A549 (cell line): ENCODE results near the gene PLAC1. TPM values are rescaled to one million over a fixed set of nuclear protein-coding genes. Genes with fewer than 3 reads are reported as not detected.

Experiments used
- ATAC-seq, 2 experiments: fragments of 200-7000 bp in 1 of 2; fragments of >200 bp in 1 of 2; cut with Nextera tagmentation in 1 of 2; cut with Tn5 transposase in 1 of 2; 3 replicates each; pipeline versions ENCODE4 v1.8.0 to v1.9.1; 2018 to 2020; ENCODE audit warnings: mild to moderate bottlenecking in 1 of 2, moderate library complexity in 1 of 2
- CTCF ChIA-PET: fragments of 300-600 bp; sonication (Branson Sonifier 250); formaldehyde crosslinking; extraction: SDS; loops from one replicate; lab custom pipeline; 2021; ENCODE audit warnings: antibody characterized with exemption, inconsistent platforms; lab: Yijun Ruan, JAX
- POLR2A ChIA-PET: fragments of 350-600 bp; formaldehyde crosslinking; extraction: SDS; loops from one replicate; lab custom pipeline; 2021; ENCODE audit warnings: antibody characterized with exemption, inconsistent platforms; lab: Yijun Ruan, JAX
- DNase-seq, 2 experiments: peaks; one replicate each; pipeline versions ENCODE4 v3.0.0 to v3.0.0-alpha.2; 2011 to 2016; ENCODE audit warnings: low read depth in 1 of 2, low spot score in 1 of 2
- FAIRE-seq: peaks from 2 replicates; lab custom pipeline; 2011; peaks lifted over from hg19 to GRCh38; lab: Jason Lieb, UNC
- H3K27ac ChIP-seq, 2 experiments: fragments of >200 bp; sonication (Bioruptor Twin); formaldehyde crosslinking; 3 replicates each; pipeline ENCODE4 v1.5.1; 2016 to 2017
- H3K4me1 ChIP-seq: fragments of >200 bp; sonication (Bioruptor Twin); formaldehyde crosslinking; 3 replicates; pipeline ENCODE4 v1.6.1; 2016
- H3K4me2 ChIP-seq: fragments of >200 bp; sonication (Bioruptor Twin); formaldehyde crosslinking; 3 replicates; pipeline ENCODE4 v1.6.1; 2016
- H3K4me3 ChIP-seq: fragments of >200 bp; sonication (Bioruptor Twin); formaldehyde crosslinking; 3 replicates; pipeline ENCODE4 v1.5.1; 2016
- H3K9me3 ChIP-seq: fragments of >200 bp; sonication (Bioruptor Twin); formaldehyde crosslinking; 3 replicates; pipeline ENCODE4 v1.6.1; 2016
- ATOH8 ChIP-seq: fragments of 250-450 bp; sonication (Bioruptor Pico); IDR thresholded peaks from 2 replicates; pipeline ENCODE4 v1.5.0; 2020; ENCODE audit warnings: low read depth, mild to moderate bottlenecking, moderate library complexity
- BHLHE40 ChIP-seq: IDR thresholded peaks from 2 replicates; pipeline ENCODE4 v1.6.1; 2012; ENCODE audit warnings: low read depth, low read length, inconsistent platforms
- CBX8 ChIP-seq: fragments of 200-600 bp; sonication (generic); IDR thresholded peaks from 2 replicates; pipeline ENCODE4 v1.6.1; 2016
- CEBPB ChIP-seq, 2 experiments: fragments of >200 bp in 1 of 2; sonication (Bioruptor Twin) in 1 of 2; formaldehyde crosslinking in 1 of 2; IDR thresholded peaks; 2 replicates each; pipeline ENCODE4 v1.6.1; 2012 to 2016
- CHD4 ChIP-seq: fragments of 200-600 bp; sonication (generic); IDR thresholded peaks from 2 replicates; pipeline ENCODE4 v1.6.1; 2016; ENCODE audit warnings: antibody characterized with exemption, mild to moderate bottlenecking, borderline replicate concordance
- ELK1 ChIP-seq: fragments of 150-350 bp; IDR thresholded peaks from 2 replicates; pipeline ENCODE4 v1.6.1; 2014; ENCODE audit warnings: low read depth, mild to moderate bottlenecking, low read length
- EP300 ChIP-seq, 2 experiments: fragments of >200 bp; sonication (Bioruptor Twin); formaldehyde crosslinking; IDR thresholded peaks; 2 replicates in 1 of 2; 3 replicates in 1 of 2; pipeline ENCODE4 v1.6.1; 2016 to 2017
- ESRRA ChIP-seq: fragments of 150-350 bp; IDR thresholded peaks from 2 replicates; pipeline ENCODE4 v1.6.1; 2014; ENCODE audit warnings: mild to moderate bottlenecking, low read length, borderline replicate concordance
- FOSL2 ChIP-seq, 2 experiments: fragments of 450-650 bp in 1 of 2; fragments of >200 bp in 1 of 2; sonication (Bioruptor Twin) in 1 of 2; formaldehyde crosslinking; IDR thresholded peaks; 2 replicates each; pipeline versions ENCODE4 v1.5.0 to v1.6.1; 2016 to 2020; ENCODE audit warnings: mild to moderate bottlenecking in 1 of 2, moderate library complexity in 1 of 2
- FOXS1 ChIP-seq: fragments of 250-450 bp; sonication (Bioruptor Pico); IDR thresholded peaks from 2 replicates; pipeline ENCODE4 v1.5.0; 2020; ENCODE audit warnings: mild to moderate bottlenecking, moderate library complexity
- GATA3 ChIP-seq: IDR thresholded peaks from 2 replicates; pipeline ENCODE4 v1.6.1; 2012; ENCODE audit warnings: borderline replicate concordance
- JUN ChIP-seq, 2 experiments: fragments of >200 bp; sonication (Bioruptor Twin); formaldehyde crosslinking; IDR thresholded peaks; 2 replicates in 1 of 2; 3 replicates in 1 of 2; pipeline ENCODE4 v1.6.1; 2016 to 2017
- JUNB ChIP-seq: fragments of >200 bp; sonication (Bioruptor Twin); formaldehyde crosslinking; IDR thresholded peaks from 2 replicates; pipeline ENCODE4 v1.6.1; 2016
- MAFK ChIP-seq: fragments of 450-650 bp; IDR thresholded peaks from 2 replicates; pipeline ENCODE4 v1.6.1; 2014; ENCODE audit not compliant: partially characterized antibody
- MAX ChIP-seq: IDR thresholded peaks from 2 replicates; pipeline ENCODE4 v1.6.1; 2012
- NFE2L2 ChIP-seq: fragments of 150-350 bp; conservative IDR thresholded peaks from 2 replicates; pipeline ENCODE4 v1.6.1; 2014; ENCODE audit warnings: low read length
- WGBS: methylation state at CpG from one replicate; pipeline ENCODE4 v1.1.6; 2017; ENCODE audit errors: missing lambda C conversion rate; 5-methylcytosine and 5-hydroxymethylcytosine counted together
- polyA plus RNA-seq, 4 experiments: library from polyadenylated mRNA; depleted of rRNA in 3 of 4; stranded (reverse); fragments of >200 nt; fragmentation: RNase III in 1 of 4; extraction: RNeasy Plus Mini Kit Qiagen cat#74134 plus additional on column Dnase treatment in 1 of 4; gene quantifications; 2 replicates in 3 of 4; 3 replicates in 1 of 4; pipeline ENCODE4 v1.2.3, GENCODE V29; 2011 to 2017
- TF ChIP-seq, protein P1 (sequence below): fragments of 250-450 bp; sonication (Bioruptor Pico); IDR thresholded peaks from 2 replicates; pipeline ENCODE4 v1.5.0; 2021; ENCODE audit warnings: mild to moderate bottlenecking, moderate library complexity, borderline replicate concordance
- TF ChIP-seq, protein P2 (sequence below): fragments of 450-650 bp; IDR thresholded peaks from 2 replicates; pipeline ENCODE4 v1.6.1; 2014; ENCODE audit warnings: antibody characterized with exemption

Gene PLAC1
- polyA plus RNA-seq, 2 of the 4 experiments (the other 2 are of a cell fraction): 0.79 to 2.6 TPM

GRCh38 chrX:134537179-134537955, 120.9 kb downstream of the PLAC1 start:
- POLR2A ChIA-PET: interaction anchor here (2.8 kb wide), 1 partner anchor 17 kb away, joined by 7 read pairs; no protein-coding TSS in a partner anchor
- FAIRE-seq (peak; percentile 99), ATAC-seq (peak; percentile 81 to 88), DNase-seq (peak; percentile 71 to 92)
- H3K9me3 ChIP-seq: no peaks in the 10 kb centered on the region
- WGBS: 27% methylated on average over 5 of the region's 5 CpGs
- CTCF ChIA-PET: interaction anchor here (1.3 to 1.6 kb wide), 2 partner anchors 11 to 212 kb away, joined by 3 to 6 read pairs; no protein-coding TSS in a partner anchor
- peak overlapping the region; percentile 95 to 99 for H3K27ac ChIP-seq
- H3K4me1 ChIP-seq: peaks cover 48% of the 10 kb centered on the region
- H3K4me3 ChIP-seq: no peak overlapping the region
- TF ChIP-seq JUNB: peak; percentile 28; the same call in 1 of the 2 replicates
- TF ChIP-seq, protein P1, sequence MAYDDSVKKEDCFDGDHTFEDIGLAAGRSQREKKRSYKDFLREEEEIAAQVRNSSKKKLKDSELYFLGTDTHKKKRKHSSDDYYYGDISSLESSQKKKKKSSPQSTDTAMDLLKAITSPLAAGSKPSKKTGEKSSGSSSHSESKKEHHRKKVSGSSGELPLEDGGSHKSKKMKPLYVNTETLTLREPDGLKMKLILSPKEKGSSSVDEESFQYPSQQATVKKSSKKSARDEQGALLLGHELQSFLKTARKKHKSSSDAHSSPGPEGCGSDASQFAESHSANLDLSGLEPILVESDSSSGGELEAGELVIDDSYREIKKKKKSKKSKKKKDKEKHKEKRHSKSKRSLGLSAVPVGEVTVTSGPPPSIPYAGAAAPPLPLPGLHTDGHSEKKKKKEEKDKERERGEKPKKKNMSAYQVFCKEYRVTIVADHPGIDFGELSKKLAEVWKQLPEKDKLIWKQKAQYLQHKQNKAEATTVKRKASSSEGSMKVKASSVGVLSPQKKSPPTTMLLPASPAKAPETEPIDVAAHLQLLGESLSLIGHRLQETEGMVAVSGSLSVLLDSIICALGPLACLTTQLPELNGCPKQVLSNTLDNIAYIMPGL (CRISPR knock-in tag): no peak
- TF ChIP-seq FOSL2 (IDR thresholded peaks at IDR 0.05): no peak
- TF ChIP-seq FOSL2 (CRISPR knock-in tag; IDR thresholded peaks at IDR 0.05): peak; percentile 40; the same call in 1 of the 2 replicates
- TF ChIP-seq MAFK: no peak
- peak; percentile 61; the same call in 1 of the 2 replicates for TF ChIP-seq GATA3
- TF ChIP-seq ESRRA: peak; percentile 31; the same call in 1 of the 2 replicates
- TF ChIP-seq CEBPB (IDR thresholded peaks at IDR 0.05): 0 out of 4 replicates have a peak, but pooled peaks of 1 of the 2 experiments have one; percentile 35
- TF ChIP-seq BHLHE40: no peak
- no peak for TF ChIP-seq NFE2L2
- TF ChIP-seq EP300 (IDR thresholded peaks at IDR 0.05): peak; percentile 48 to 71; a peak in 3 of 5 replicates
- TF ChIP-seq MAX: 0 out of 2 replicates have a peak, but pooled peaks have one; percentile 15
- TF ChIP-seq ELK1: no peak
- TF ChIP-seq, protein P2, sequence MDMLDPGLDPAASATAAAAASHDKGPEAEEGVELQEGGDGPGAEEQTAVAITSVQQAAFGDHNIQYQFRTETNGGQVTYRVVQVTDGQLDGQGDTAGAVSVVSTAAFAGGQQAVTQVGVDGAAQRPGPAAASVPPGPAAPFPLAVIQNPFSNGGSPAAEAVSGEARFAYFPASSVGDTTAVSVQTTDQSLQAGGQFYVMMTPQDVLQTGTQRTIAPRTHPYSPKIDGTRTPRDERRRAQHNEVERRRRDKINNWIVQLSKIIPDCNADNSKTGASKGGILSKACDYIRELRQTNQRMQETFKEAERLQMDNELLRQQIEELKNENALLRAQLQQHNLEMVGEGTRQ: no peak
- TF ChIP-seq JUN (IDR thresholded peaks at IDR 0.05): peak in 1 of 2 experiments; percentile 58; a peak in 2 of 5 replicates
- peak overlapping the region; percentile 89 for H3K4me2 ChIP-seq

DNA sequence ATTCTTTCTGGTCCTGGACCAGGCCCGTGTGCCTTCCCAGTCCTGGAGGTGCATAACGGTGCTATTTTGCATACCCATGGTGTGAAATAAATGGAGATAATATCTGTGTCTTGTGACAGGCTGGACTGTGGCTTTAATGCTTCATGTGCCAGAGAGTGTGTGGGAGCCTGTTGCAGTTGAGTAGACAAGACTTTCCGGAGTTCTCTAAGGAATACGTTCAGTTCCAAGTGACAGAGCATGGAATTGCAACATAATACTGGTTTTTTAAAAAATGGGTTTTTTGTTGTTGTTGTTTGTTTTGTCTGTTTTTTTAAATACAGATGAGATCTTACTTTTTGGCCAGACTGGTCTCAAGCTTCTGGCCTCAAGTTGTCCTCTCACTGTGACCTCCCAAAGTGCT, 124.3 kb downstream of the PLAC1 start:
- Histone ChIP-seq H3K4me2 (no peak overlapping the region), H3K4me1 (peaks cover 31% of the 10 kb centered on the region), H3K27ac (peak overlapping the region; percentile 50 to 95; a peak in 4 of 6 replicates), H3K9me3 (no peaks in the 10 kb centered on the region), H3K4me3 (no peak overlapping the region)
- TF ChIP-seq ATOH8 (CRISPR knock-in tag) (no peak), CEBPB (IDR thresholded peaks at IDR 0.05) (no peak), CBX8 (no peak), GATA3 (no peak), MAX (no peak), FOXS1 (no peak), ELK1 (no peak), ESRRA (no peak), CHD4 (no peak), NFE2L2 (no peak)
- POLR2A ChIA-PET: no interaction called here
- CTCF ChIA-PET: no interaction called here
- ATAC-seq (no peak), FAIRE-seq (no peak), DNase-seq (no peak)
- 63% methylated on average over 4 of the region's 4 CpGs for WGBS
